ENCODE data around the gene PYCR2.

PYCR2 gene

DNA sequence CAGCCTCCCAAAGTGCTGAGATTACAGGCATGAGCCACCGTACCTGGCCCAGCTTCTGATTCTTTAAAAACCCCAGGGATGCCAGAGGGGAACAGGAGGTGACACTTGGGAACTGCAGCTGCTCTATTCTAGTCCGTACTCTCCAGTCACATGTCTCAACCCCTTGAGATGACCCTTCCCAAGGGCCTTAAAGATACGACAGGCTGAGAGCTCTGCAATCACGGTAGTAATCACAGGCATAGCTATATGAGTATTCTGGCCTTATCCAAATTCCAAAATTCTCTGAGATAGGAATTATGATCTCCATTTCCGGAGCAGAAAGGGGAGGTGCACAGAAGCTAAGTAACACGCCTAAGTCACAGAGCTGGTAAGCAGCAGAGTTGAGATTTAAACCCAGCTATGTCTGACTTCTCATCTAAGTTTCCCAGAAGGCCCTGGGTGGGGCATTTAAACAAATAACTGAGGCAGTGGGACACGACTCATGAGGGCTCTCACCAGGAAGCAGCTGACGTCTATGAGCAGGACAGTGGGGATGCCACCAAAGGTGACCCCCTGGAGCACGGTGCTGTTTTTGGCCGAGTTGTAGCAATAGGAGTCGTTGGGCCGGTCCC, 47.0 kb downstream of the PYCR2 start:
- TF ChIP-seq, protein P1, sequence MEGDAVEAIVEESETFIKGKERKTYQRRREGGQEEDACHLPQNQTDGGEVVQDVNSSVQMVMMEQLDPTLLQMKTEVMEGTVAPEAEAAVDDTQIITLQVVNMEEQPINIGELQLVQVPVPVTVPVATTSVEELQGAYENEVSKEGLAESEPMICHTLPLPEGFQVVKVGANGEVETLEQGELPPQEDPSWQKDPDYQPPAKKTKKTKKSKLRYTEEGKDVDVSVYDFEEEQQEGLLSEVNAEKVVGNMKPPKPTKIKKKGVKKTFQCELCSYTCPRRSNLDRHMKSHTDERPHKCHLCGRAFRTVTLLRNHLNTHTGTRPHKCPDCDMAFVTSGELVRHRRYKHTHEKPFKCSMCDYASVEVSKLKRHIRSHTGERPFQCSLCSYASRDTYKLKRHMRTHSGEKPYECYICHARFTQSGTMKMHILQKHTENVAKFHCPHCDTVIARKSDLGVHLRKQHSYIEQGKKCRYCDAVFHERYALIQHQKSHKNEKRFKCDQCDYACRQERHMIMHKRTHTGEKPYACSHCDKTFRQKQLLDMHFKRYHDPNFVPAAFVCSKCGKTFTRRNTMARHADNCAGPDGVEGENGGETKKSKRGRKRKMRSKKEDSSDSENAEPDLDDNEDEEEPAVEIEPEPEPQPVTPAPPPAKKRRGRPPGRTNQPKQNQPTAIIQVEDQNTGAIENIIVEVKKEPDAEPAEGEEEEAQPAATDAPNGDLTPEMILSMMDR (IDR thresholded peaks at IDR 0.05; ENCODE audit: low read depth, low read length) = no peak
- no peaks in the 10 kb centered on the region for H3K9me3 ChIP-seq
- H3K27me3 ChIP-seq = no peaks in the 10 kb centered on the region
- no peak for DNase-seq
- no peak overlapping the region for H3K4me3 ChIP-seq (ENCODE audit: low read depth, low read length)
- no peaks in the 10 kb centered on the region for H3K4me1 ChIP-seq
- H3K36me3 ChIP-seq = no peaks in the 10 kb centered on the region

DNA sequence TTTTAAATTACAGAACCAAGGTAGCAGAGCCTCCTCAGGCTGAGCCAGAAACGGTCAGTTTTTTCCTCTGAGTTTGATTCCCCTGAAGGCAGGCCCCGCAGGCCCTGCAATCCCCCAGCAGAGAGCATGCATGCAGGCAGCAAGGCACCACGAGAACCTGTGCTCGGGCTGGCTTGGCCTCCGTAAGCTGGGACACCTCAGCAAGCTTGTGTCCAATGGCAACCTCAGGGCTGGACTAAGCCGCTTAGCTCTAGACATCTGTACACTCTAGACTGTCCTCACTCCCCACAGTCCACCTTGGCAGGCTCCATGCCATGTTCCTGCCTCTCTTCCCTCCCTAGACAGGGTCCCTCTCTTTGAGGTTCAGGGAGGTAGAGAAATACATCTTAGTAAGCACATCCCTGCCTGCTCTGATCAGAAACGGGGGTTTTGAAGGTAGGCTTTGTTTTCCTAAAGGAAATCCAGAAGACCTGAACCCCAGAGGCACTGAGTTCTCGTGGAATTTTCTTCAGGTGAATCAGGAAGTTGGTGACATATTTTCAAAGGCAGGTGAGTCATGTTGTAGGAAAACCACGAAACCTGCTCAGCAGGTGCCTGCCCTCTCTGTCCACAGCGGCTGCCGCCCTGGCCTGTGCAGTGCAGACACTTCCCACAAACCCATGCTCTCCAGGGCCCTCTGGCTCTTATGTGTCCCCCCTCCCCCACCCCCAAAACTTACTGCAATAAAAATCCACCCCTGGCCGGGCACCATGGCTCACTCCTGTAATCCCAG, 48.8 kb downstream of the PYCR2 start:
- DNase-seq = no peak
- Histone ChIP-seq H3K36me3 (no peaks in the 10 kb centered on the region), H3K9me3 (no peaks in the 10 kb centered on the region), H3K4me3 (ENCODE audit: low read depth, low read length) (no peak overlapping the region), H3K27me3 (no peaks in the 10 kb centered on the region), H3K4me1 (no peaks in the 10 kb centered on the region)
- TF ChIP-seq, protein P1 (IDR thresholded peaks at IDR 0.05; ENCODE audit: low read depth, low read length) = no peak

DNA sequence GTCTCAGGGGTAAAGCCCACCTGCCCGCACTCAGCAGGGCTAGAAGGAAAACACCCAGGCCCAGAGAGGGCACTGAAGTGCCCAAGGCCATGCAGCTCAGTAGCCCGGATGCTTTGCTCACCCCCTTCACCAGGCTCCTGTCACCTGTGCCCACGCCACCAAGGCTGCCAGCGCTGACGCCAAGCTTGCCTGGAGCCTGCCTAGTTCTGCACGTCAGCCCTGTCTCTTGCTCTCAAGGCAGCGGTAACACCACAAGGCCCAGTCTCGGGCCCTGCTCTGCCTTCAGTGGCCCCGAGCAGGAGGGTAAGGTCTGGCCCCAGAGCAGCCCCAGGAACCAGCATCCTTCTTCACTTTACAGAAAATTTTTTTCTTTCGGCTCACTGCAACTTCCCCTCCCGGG, 49.6 kb downstream of the PYCR2 start:
- DNase-seq = no peak
- TF ChIP-seq, protein P1 (IDR thresholded peaks at IDR 0.05; ENCODE audit: low read depth, low read length) = no peak
- Histone ChIP-seq H3K4me1 (no peaks in the 10 kb centered on the region), H3K36me3 (no peaks in the 10 kb centered on the region), H3K27me3 (no peaks in the 10 kb centered on the region), H3K9me3 (no peaks in the 10 kb centered on the region), H3K4me3 (ENCODE audit: low read depth, low read length) (no peak overlapping the region)

DNA sequence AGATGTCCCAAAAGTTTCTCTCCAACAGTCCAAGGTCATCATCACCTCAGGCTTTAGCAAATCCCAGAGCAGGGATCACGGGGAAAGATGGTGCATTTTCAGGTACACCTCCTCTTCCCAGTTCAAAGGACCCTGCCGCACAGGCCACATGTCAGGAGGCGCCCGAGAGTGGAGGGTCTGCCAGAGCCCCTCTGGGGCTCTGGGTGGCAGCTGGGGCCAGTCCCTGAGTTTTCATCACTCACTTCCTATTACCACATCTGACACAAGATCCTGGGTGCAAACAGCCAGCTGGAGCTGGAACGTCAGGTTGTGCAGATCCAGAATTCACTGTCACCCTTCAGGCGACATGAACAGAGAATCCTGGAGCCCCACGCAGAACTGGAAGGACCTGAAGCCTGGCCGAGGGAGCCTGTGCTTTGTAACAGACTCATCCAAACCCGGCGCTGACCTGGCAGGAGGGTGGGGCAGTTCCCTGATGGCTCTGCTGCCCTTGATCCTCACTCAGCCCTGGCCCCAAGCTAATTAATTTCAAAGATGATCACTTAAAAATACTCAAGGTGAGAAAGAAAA, 50.7 kb downstream of the PYCR2 start:
- Histone ChIP-seq H3K4me1 (no peaks in the 10 kb centered on the region), H3K36me3 (no peaks in the 10 kb centered on the region), H3K4me3 (ENCODE audit: low read depth, low read length) (no peak overlapping the region), H3K9me3 (no peaks in the 10 kb centered on the region), H3K27me3 (no peaks in the 10 kb centered on the region)
- TF ChIP-seq, protein P1 (IDR thresholded peaks at IDR 0.05; ENCODE audit: low read depth, low read length) = no peak
- DNase-seq = no peak

DNA sequence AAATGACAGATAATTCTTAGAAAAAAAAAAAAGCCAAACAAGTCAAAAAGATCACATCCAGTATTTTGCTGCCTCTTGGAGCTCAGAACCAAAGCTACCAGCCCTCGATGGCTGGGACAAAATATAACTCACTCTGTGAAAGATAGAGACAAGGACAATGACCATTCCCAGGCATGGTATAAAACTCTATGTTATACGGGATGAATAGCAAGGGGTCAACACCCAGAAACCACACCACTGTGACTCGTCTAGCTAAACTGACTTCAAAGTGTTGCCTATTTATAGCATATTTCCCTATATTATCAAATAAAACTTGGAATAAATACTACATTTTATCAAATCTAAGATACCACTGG, 52.0 kb downstream of the PYCR2 start:
- H3K36me3 ChIP-seq = no peaks in the 10 kb centered on the region
- H3K4me3 ChIP-seq (ENCODE audit: low read depth, low read length) = no peak overlapping the region
- TF ChIP-seq, protein P1 (IDR thresholded peaks at IDR 0.05; ENCODE audit: low read depth, low read length) = no peak
- no peaks in the 10 kb centered on the region for H3K4me1 ChIP-seq
- no peak for DNase-seq
- H3K9me3 ChIP-seq = no peaks in the 10 kb centered on the region
- no peaks in the 10 kb centered on the region for H3K27me3 ChIP-seq
